Endothelial cell of umbilical vein (primary cell): ENCODE measurements around the gene USH2A. TPM values are rescaled to one million over a fixed set of nuclear protein-coding genes. Genes with fewer than 3 reads are reported as not detected.

ENCODE experiments used
- BruUV-seq: library from RNA; stranded (reverse); fragments of 400-500 nt; replicated peaks from 2 replicates; lab custom pipeline; 2021; lab: Mats Ljungman, UMichigan
- CTCF ChIA-PET: fragments of 300-600, 350-600 bp; sonication (Branson Sonifier 250); formaldehyde crosslinking; loops from one replicate; lab custom pipeline; 2021; ENCODE audit warnings: antibody characterized with exemption, inconsistent platforms; lab: Charles Lee
- POLR2A ChIA-PET: fragments of 300-600, 350-600 bp; sonication (Branson Sonifier 250); formaldehyde crosslinking; loops from one replicate; lab custom pipeline; 2021; ENCODE audit warnings: antibody characterized with exemption, inconsistent platforms; lab: Charles Lee
- DNase-seq: peaks from one replicate; pipeline ENCODE4 v3.0.0-alpha.2; 2011; ENCODE audit warnings: low read depth, low spot score
- FAIRE-seq: peaks from 2 replicates; lab custom pipeline; 2011; peaks lifted over from hg19 to GRCh38; lab: Jason Lieb, UNC
- H2AFZ ChIP-seq: 2 replicates; pipeline ENCODE4 v1.6.0; 2012; ENCODE audit warnings: low read depth, low read length, control low read depth, inconsistent platforms
- H3K27ac ChIP-seq: 2 replicates; pipeline ENCODE4 v1.5.1; 2011; ENCODE audit warnings: low read depth, mild to moderate bottlenecking, control low read depth, low read length, moderate library complexity; ENCODE audit not compliant: insufficient read depth
- H3K27me3 ChIP-seq, 2 experiments: 2 replicates each; pipeline versions ENCODE4 v1.6.0 to v1.6.1; 2011; ENCODE audit warnings: low read length in 2 of 2, mixed read lengths in 1 of 2; ENCODE audit not compliant: control insufficient read depth in 2 of 2, insufficient read depth in 2 of 2
- H3K36me3 ChIP-seq, 2 experiments: 2 replicates in 1 of 2; 3 replicates in 1 of 2; pipeline ENCODE4 v1.5.1; 2011; ENCODE audit warnings: low read length in 2 of 2, mild to moderate bottlenecking in 1 of 2, moderate library complexity in 1 of 2; ENCODE audit not compliant: control insufficient read depth in 2 of 2, insufficient read depth in 2 of 2; ENCODE audit errors: extremely low read depth in 1 of 2
- H3K4me1 ChIP-seq: 3 replicates; pipeline ENCODE4 v1.5.1; 2011; ENCODE audit warnings: mild to moderate bottlenecking, low read length; ENCODE audit not compliant: control insufficient read depth, insufficient read depth; ENCODE audit errors: extremely low read depth
- H3K4me2 ChIP-seq: 2 replicates; pipeline ENCODE4 v1.6.1; 2011; ENCODE audit warnings: low read length, control low read depth, mixed read lengths; ENCODE audit not compliant: insufficient read depth
- H3K4me3 ChIP-seq, 3 experiments: fragments of 200-600 bp in 1 of 3; sonication (generic), shearing (Covaris generic) in 1 of 3; replicated peaks in 1 of 3; 2 replicates each; pipeline ENCODE4 v1.5.1; 2011 to 2016; ENCODE audit warnings: control low read depth in 3 of 3, low read length in 3 of 3, mild to moderate bottlenecking in 2 of 3, inconsistent platforms in 1 of 3, low read depth in 1 of 3, moderate library complexity in 1 of 3; ENCODE audit not compliant: insufficient read depth in 1 of 3
- H3K79me2 ChIP-seq: 2 replicates; pipeline ENCODE4 v1.6.0; 2012; ENCODE audit warnings: low read length, inconsistent platforms; ENCODE audit not compliant: control insufficient read depth, insufficient read depth
- H3K9ac ChIP-seq: replicated peaks from 2 replicates; pipeline ENCODE3; 2011; ENCODE audit warnings: low read length, control low read depth; ENCODE audit not compliant: insufficient read depth; ENCODE audit errors: extremely low read depth
- H3K9me1 ChIP-seq: replicated peaks from 3 replicates; pipeline ENCODE4 v1.6.0; 2011; ENCODE audit warnings: mild to moderate bottlenecking, low read length; ENCODE audit not compliant: control insufficient read depth, insufficient read depth; ENCODE audit errors: extremely low read depth
- H3K9me3 ChIP-seq: replicated peaks from 2 replicates; pipeline ENCODE4 v1.5.1; 2012; ENCODE audit warnings: low read length, inconsistent platforms; ENCODE audit not compliant: control insufficient read depth, insufficient read depth
- H4K20me1 ChIP-seq: replicated peaks from 2 replicates; pipeline ENCODE3; 2011; ENCODE audit warnings: mild to moderate bottlenecking, low read length; ENCODE audit not compliant: control insufficient read depth, insufficient read depth; ENCODE audit errors: extremely low read depth
- EZH2 ChIP-seq: IDR thresholded peaks from 2 replicates; pipeline ENCODE4 v1.6.1; 2012; ENCODE audit warnings: borderline replicate concordance, low read depth, mild to moderate bottlenecking, moderate library complexity, low read length, inconsistent platforms; ENCODE audit not compliant: severe bottlenecking
- FOS ChIP-seq: IDR thresholded peaks from 2 replicates; pipeline ENCODE4 v1.6.1; 2011; ENCODE audit warnings: mild to moderate bottlenecking, low read length, moderate library complexity, borderline replicate concordance; ENCODE audit not compliant: insufficient read depth
- GATA2 ChIP-seq: IDR thresholded peaks from 2 replicates; pipeline ENCODE4 v1.7.0; 2011; ENCODE audit warnings: low read depth, mild to moderate bottlenecking, moderate library complexity, mixed read lengths, low read length; ENCODE audit not compliant: insufficient read length, insufficient read depth
- JUN ChIP-seq: IDR thresholded peaks from 2 replicates; pipeline ENCODE4 v1.6.1; 2011; ENCODE audit warnings: borderline replicate concordance, low read depth; ENCODE audit not compliant: insufficient read length, insufficient read depth
- MYC ChIP-seq: IDR thresholded peaks from one replicate; pipeline ENCODE4 v1.6.1; 2011; ENCODE audit warnings: mild to moderate bottlenecking, low read depth, low read length
- POLR2A ChIP-seq: IDR thresholded peaks from 2 replicates; pipeline ENCODE4 v1.6.1; 2012; ENCODE audit warnings: low read depth, mild to moderate bottlenecking, control low read depth, low read length
- POLR2AphosphoS5 ChIP-seq: IDR thresholded peaks from 2 replicates; pipeline ENCODE4 v1.6.1; 2012; ENCODE audit warnings: low read depth, mild to moderate bottlenecking, control low read depth, low read length, moderate library complexity; ENCODE audit not compliant: insufficient read depth
- dilution Hi-C: fragments of 300-500 bp; cut with MboI; formaldehyde crosslinking; loops from one replicate; pipeline ENCODE4 v1.15.0; 2019; ENCODE audit warnings: low sequenced_read_pairs; ENCODE audit not compliant: extremely low pct_ligation_motif_present
- intact Hi-C: fragments of 100-400 bp; cut with micrococcal nuclease; formaldehyde crosslinking; loops from one replicate; pipeline ENCODE4 v1.10.0; 2022
- polyA plus RNA-seq, 4 experiments: library from polyadenylated mRNA; depleted of rRNA in 3 of 4; stranded (reverse) in 3 of 4; unstranded in 1 of 4; fragments of >200 nt; gene quantifications; 2 replicates each; pipeline versions ENCODE4 v1.2.1 to v1.2.3, GENCODE V29; 2011 to 2012; ENCODE audit warnings: missing spikeins in 1 of 4
- total RNA-seq: library from RNA; stranded (reverse); gene quantifications from 2 replicates; pipeline ENCODE4 v1.2.3, GENCODE V29; 2021
- TF ChIP-seq, protein P1 (sequence below): IDR thresholded peaks from 2 replicates; pipeline ENCODE4 v1.6.1; 2011; ENCODE audit not compliant: insufficient read depth, insufficient read length
- TF ChIP-seq, protein P2 (sequence below), 2 donors: IDR thresholded peaks; 1 replicate in 1 of 2; 2 replicates in 1 of 2; pipeline ENCODE4 v1.5.1; 2011; ENCODE audit warnings: low read length in 2 of 2, mild to moderate bottlenecking in 2 of 2, moderate library complexity in 2 of 2, control low read depth in 1 of 2, inconsistent platforms in 1 of 2, low read depth in 1 of 2; ENCODE audit not compliant: insufficient read depth in 1 of 2; ENCODE audit errors: extremely low read depth in 1 of 2

USH2A gene
- total and polyA plus RNA-seq, 2 donors (not counting 3 experiments of a cell fraction or from before 2014, with no cell fraction given): not detected

DNA sequence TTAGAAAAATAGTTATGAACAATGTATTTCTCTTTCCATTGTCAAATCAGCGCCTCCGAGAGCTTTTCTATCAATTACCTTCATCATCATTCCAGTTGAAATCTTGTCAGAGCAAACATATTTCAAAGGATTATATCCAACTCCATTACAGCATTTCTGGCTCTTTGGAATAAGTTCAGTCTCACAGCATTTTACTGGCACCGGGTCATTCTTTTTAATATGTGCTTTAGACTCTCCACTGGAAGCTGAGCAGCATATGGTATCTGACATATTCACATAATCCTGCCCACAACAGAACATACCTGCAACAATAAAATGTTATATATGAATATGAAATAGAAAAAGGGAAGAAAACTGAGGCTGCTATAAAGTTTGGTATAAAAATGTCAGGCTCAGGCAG lies 633.3 kb downstream of the USH2A start:
- H2AFZ ChIP-seq: no peak overlapping the region
- no peak overlapping the region for H3K27ac ChIP-seq
- ChIA-PET POLR2A (no interaction called here), CTCF (no interaction called here)
- no peaks in the 10 kb centered on the region for H4K20me1 ChIP-seq
- DNase-seq (no peak), FAIRE-seq (no peak)
- H3K9me3 ChIP-seq: peaks cover 4% of the 10 kb centered on the region
- H3K9me1 ChIP-seq: no peaks in the 10 kb centered on the region
- no TSS peak for BruUV-seq
- dilution Hi-C loops: no loop called here
- no peaks in the 10 kb centered on the region for H3K4me1 ChIP-seq
- H3K4me3 ChIP-seq: no peak overlapping the region
- no peaks in the 10 kb centered on the region for H3K27me3 ChIP-seq
- H3K4me2 ChIP-seq: no peak overlapping the region
- intact Hi-C loops: no loop called here
- H3K36me3 ChIP-seq: no peaks in the 10 kb centered on the region
- no peaks in the 10 kb centered on the region for H3K79me2 ChIP-seq
- TF ChIP-seq, protein P1, sequence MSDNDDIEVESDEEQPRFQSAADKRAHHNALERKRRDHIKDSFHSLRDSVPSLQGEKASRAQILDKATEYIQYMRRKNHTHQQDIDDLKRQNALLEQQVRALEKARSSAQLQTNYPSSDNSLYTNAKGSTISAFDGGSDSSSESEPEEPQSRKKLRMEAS: no peak
- H3K9ac ChIP-seq: no peak overlapping the region

DNA sequence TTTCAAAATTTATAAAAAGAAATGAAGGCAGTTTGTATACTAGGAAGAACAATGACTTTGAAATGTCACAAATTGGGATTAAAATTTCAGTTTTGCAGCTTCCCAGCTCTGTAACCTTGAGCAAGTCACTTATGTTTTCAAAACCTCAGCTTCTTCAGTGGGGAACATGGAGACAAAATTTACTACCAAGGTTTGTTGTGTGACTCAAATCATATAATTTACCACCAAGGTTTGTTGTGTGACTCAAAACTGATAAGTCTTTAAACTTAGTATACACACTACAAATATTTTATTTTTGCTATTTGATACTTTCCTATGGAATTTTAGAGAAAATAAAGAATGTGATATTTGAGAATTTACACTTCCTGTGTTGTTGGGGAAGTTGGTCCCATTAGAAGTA lies 636.3 kb downstream of the USH2A start:
- Histone ChIP-seq H3K27ac (no peak overlapping the region), H3K9me1 (no peaks in the 10 kb centered on the region), H3K9ac (no peak overlapping the region), H3K79me2 (no peaks in the 10 kb centered on the region), H3K36me3 (no peaks in the 10 kb centered on the region), H2AFZ (no peak overlapping the region), H3K27me3 (no peaks in the 10 kb centered on the region), H3K4me1 (no peaks in the 10 kb centered on the region), H4K20me1 (no peaks in the 10 kb centered on the region), H3K4me3 (no peak overlapping the region), H3K9me3 (peaks cover 3% of the 10 kb centered on the region), H3K4me2 (no peak overlapping the region)
- dilution Hi-C loops: no loop called here
- intact Hi-C loops: no loop called here
- ChIA-PET POLR2A (no interaction called here), CTCF (no interaction called here)
- DNase-seq: no peak
- BruUV-seq: no TSS peak
- TF ChIP-seq EZH2 (no peak), GATA2 (no peak), POLR2A (no peak), POLR2AphosphoS5 (no peak), JUN (no peak), MYC (no peak), FOS (no peak)
- TF ChIP-seq, protein P2, sequence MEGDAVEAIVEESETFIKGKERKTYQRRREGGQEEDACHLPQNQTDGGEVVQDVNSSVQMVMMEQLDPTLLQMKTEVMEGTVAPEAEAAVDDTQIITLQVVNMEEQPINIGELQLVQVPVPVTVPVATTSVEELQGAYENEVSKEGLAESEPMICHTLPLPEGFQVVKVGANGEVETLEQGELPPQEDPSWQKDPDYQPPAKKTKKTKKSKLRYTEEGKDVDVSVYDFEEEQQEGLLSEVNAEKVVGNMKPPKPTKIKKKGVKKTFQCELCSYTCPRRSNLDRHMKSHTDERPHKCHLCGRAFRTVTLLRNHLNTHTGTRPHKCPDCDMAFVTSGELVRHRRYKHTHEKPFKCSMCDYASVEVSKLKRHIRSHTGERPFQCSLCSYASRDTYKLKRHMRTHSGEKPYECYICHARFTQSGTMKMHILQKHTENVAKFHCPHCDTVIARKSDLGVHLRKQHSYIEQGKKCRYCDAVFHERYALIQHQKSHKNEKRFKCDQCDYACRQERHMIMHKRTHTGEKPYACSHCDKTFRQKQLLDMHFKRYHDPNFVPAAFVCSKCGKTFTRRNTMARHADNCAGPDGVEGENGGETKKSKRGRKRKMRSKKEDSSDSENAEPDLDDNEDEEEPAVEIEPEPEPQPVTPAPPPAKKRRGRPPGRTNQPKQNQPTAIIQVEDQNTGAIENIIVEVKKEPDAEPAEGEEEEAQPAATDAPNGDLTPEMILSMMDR (IDR thresholded peaks at IDR 0.05; ENCODE audit: extremely low read depth in 1 of 2, insufficient read depth in 1 of 2, low read depth in 1 of 2, low read length in 2 of 2): no peak
- TF ChIP-seq, protein P1: no peak
- FAIRE-seq: no peak
